CD4-positive, alpha-beta T cell (primary cell): ENCODE measurements around the gene SLC38A9. TPM values are rescaled to one million over a fixed set of nuclear protein-coding genes. Genes with fewer than 3 reads are reported as not detected.

Source experiments
- ATAC-seq: fragments of 200-7000 bp; cut with Tn5 transposase; one replicate; pipeline ENCODE4 v1.10.0; 2022; ENCODE audit warnings: mild to moderate bottlenecking; ENCODE audit not compliant: poor library complexity
- CTCF ChIA-PET: fragments of 350-600 bp; sonication (Branson Sonifier 250); formaldehyde crosslinking; loops from one replicate; lab custom pipeline; 2021; ENCODE audit warnings: antibody characterized with exemption, inconsistent platforms; lab: Charles Lee
- POLR2A ChIA-PET: fragments of 350-600 bp; sonication (Branson Sonifier 250); formaldehyde crosslinking; loops from one replicate; lab custom pipeline; 2021; ENCODE audit warnings: antibody characterized with exemption, inconsistent platforms; lab: Charles Lee
- DNase-seq, 14 experiments: peaks; one replicate each; pipeline ENCODE4 v3.0.0-alpha.2; 2013 to 2020; ENCODE audit warnings: mixed read lengths in 2 of 14
- H3K27ac ChIP-seq, 2 donors: one replicate each; pipeline versions ENCODE4 v1.5.1 to v1.7.0; 2013; ENCODE audit warnings: low read length in 2 of 2, low read depth in 1 of 2, mild to moderate bottlenecking in 1 of 2
- H3K27me3 ChIP-seq, 2 experiments: 1 replicate in 1 of 2; 2 replicates in 1 of 2; pipeline versions ENCODE4 v1.6.1 to v1.7.0; 2013; ENCODE audit warnings: low read length in 2 of 2, control low read depth in 1 of 2, mild to moderate bottlenecking in 1 of 2, moderate library complexity in 1 of 2; ENCODE audit not compliant: insufficient read depth in 2 of 2, control insufficient read depth in 1 of 2
- H3K36me3 ChIP-seq: one replicate; pipeline ENCODE4 v1.6.1; 2013; ENCODE audit warnings: low read length, control low read depth; ENCODE audit not compliant: insufficient read depth
- H3K4me1 ChIP-seq: one replicate; pipeline ENCODE4 v1.6.1; 2013; ENCODE audit warnings: low read length, control low read depth; ENCODE audit not compliant: insufficient read depth
- H3K4me3 ChIP-seq: one replicate; pipeline ENCODE4 v1.5.1; 2013; ENCODE audit warnings: mild to moderate bottlenecking, low read length, moderate library complexity
- H3K9me3 ChIP-seq, 2 experiments: 1 replicate in 1 of 2; 2 replicates in 1 of 2; pipeline versions ENCODE4 v1.6.1 to v1.7.0; 2013; ENCODE audit warnings: low read length in 2 of 2, mild to moderate bottlenecking in 2 of 2, control low read depth in 1 of 2, moderate library complexity in 1 of 2; ENCODE audit not compliant: control insufficient read depth in 1 of 2, insufficient read depth in 1 of 2
- H3K27ac Mint-ChIP-seq: one replicate; pipeline ENCODE4 v1.8.0; 2020; ENCODE audit warnings: mixed read lengths
- H3K27me3 Mint-ChIP-seq: one replicate; pipeline ENCODE4 v1.8.0; 2021; ENCODE audit warnings: mixed read lengths
- H3K36me3 Mint-ChIP-seq: one replicate; pipeline ENCODE4 v1.8.0; 2021; ENCODE audit warnings: low read depth, mixed read lengths
- H3K4me1 Mint-ChIP-seq: one replicate; pipeline ENCODE4 v1.8.0; 2021; ENCODE audit warnings: low read depth, mixed read lengths
- H3K4me3 Mint-ChIP-seq: one replicate; pipeline ENCODE4 v1.8.0; 2020; ENCODE audit warnings: mild to moderate bottlenecking, mixed read lengths
- H3K9me3 Mint-ChIP-seq: one replicate; pipeline ENCODE4 v1.8.0; 2020; ENCODE audit warnings: mixed read lengths
- intact Hi-C, 2 experiments: fragments of 100-400 bp; cut with DNase I in 1 of 2; cut with micrococcal nuclease in 1 of 2; formaldehyde crosslinking; loops; one replicate each; pipeline versions ENCODE4 v1.15.1 to v1.9.0; 2023 to 2025; cut with DNase I, micrococcal nuclease
- total RNA-seq, 174 experiments: library from RNA in 2 of 174; stranded (reverse) in 2 of 174; gene quantifications; one replicate each; pipeline ENCODE4 v1.2.3 and lab custom pipeline; 2021 to 2026
- TF ChIP-seq, protein P1 (sequence below): fragments of 200-600 bp; IDR thresholded peaks from one replicate; pipeline ENCODE4 v1.8.0; 2022; ENCODE audit warnings: antibody characterized with exemption, mild to moderate bottlenecking

Gene SLC38A9
- total RNA-seq, 2 experiments from 2014 or later, result 10.0 to 10.3 TPM

DNA sequence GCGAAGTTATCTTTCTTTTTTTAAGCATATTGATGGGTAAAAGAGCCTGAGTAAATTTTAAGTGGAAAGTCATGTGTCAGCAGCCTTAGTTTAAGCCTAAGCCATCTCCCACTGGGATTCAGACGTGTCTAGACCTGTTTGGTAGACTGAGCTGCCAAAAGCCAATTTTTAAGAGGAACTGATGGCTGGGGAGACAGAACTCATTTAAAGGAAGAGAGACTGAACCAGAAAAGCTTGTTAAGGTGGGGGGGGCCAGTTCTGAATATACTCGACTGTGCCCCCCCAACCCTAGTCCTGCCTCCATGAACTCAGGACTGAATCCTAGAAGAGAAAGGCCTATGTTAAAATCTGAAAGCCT lies 119.0 kb downstream of the SLC38A9 start:
- Mint-ChIP-seq H3K4me1 (peaks cover 8% of the 10 kb centered on the region), H3K4me3 (no peak overlapping the region), H3K27me3 (no peaks in the 10 kb centered on the region), H3K9me3 (no peaks in the 10 kb centered on the region), H3K36me3 (no peaks in the 10 kb centered on the region), H3K27ac (no peak overlapping the region)
- peaks cover 3% of the 10 kb centered on the region for H3K4me1 ChIP-seq
- no peaks in the 10 kb centered on the region for H3K36me3 ChIP-seq
- no peak overlapping the region for H3K4me3 ChIP-seq
- TF ChIP-seq, protein P1, sequence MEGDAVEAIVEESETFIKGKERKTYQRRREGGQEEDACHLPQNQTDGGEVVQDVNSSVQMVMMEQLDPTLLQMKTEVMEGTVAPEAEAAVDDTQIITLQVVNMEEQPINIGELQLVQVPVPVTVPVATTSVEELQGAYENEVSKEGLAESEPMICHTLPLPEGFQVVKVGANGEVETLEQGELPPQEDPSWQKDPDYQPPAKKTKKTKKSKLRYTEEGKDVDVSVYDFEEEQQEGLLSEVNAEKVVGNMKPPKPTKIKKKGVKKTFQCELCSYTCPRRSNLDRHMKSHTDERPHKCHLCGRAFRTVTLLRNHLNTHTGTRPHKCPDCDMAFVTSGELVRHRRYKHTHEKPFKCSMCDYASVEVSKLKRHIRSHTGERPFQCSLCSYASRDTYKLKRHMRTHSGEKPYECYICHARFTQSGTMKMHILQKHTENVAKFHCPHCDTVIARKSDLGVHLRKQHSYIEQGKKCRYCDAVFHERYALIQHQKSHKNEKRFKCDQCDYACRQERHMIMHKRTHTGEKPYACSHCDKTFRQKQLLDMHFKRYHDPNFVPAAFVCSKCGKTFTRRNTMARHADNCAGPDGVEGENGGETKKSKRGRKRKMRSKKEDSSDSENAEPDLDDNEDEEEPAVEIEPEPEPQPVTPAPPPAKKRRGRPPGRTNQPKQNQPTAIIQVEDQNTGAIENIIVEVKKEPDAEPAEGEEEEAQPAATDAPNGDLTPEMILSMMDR, result no peak
- no peaks in the 10 kb centered on the region for H3K9me3 ChIP-seq
- H3K27ac ChIP-seq, result no peak overlapping the region
- intact Hi-C loops, result no loop called here
- no peaks in the 10 kb centered on the region for H3K27me3 ChIP-seq
- ChIA-PET POLR2A (no interaction called here), CTCF (no interaction called here)
- ATAC-seq (no peak), DNase-seq (no peak)

DNA sequence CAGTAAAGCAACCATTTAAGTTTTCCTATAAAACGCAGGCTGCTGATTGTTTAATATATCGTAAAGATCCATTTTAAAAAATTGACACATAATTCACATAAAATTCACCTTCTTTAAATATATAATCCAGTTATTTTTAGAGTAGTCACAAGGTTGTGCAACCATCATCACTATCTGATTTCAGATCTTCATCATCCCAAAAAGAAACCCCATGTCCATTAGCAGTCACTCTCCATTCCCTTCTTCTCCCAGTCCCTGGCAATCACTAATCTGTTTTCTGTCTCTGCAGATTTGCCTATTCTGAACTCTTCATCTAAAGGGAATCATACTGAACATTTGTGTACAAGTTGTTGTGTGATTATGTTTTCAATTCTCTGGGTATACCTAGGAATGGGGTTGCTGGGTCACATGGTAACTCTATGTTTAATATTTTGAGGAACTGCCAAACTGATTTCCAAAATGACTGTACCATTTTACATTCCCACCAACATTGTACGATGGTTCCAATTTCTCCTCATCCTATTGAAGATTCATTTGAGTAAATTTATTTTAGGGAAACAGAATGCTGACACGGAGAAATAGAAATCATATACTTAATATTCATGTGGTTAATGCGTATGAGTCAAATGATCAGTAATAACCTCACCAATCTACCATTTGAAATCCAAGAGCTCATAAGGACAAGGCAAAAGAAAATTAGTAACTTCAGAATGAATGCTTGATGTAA lies 119.6 kb downstream of the SLC38A9 start:
- Mint-ChIP-seq H3K9me3 (no peaks in the 10 kb centered on the region), H3K4me1 (peaks cover 8% of the 10 kb centered on the region), H3K27me3 (no peaks in the 10 kb centered on the region), H3K4me3 (no peak overlapping the region), H3K36me3 (no peaks in the 10 kb centered on the region), H3K27ac (no peak overlapping the region)
- Histone ChIP-seq H3K4me1 (peaks cover 3% of the 10 kb centered on the region), H3K4me3 (no peak overlapping the region), H3K9me3 (no peaks in the 10 kb centered on the region), H3K36me3 (no peaks in the 10 kb centered on the region), H3K27me3 (no peaks in the 10 kb centered on the region), H3K27ac (no peak overlapping the region)
- DNase-seq (no peak), ATAC-seq (no peak)
- CTCF ChIA-PET, result no interaction called here
- intact Hi-C loops, result no loop called here
- POLR2A ChIA-PET, result no interaction called here
- TF ChIP-seq, protein P1, result no peak

DNA sequence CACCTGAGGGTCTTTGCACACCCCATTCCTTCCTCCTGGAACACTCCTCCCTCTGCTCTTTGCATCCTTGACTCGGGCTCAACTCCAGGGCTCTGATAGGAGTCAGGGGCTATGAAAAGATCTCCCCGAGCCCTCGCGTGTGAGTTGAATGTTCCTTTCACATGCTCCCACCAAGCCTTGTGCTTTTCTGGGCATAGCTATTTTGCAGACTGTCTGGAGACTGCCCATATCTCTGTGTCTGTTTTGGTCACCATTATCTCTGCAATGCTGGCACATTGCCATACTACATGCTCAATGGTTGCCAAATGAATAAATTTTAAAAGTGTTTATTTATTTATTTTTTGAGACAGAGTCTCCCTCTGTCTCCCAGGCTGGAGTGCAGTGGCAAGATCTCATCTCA lies 120.4 kb downstream of the SLC38A9 start:
- H3K9me3 ChIP-seq, result no peaks in the 10 kb centered on the region
- H3K27ac ChIP-seq, result no peak overlapping the region
- DNase-seq (no peak), ATAC-seq (no peak)
- no peaks in the 10 kb centered on the region for H3K27me3 Mint-ChIP-seq
- CTCF ChIA-PET, result no interaction called here
- TF ChIP-seq, protein P1, result no peak
- POLR2A ChIA-PET, result no interaction called here
- peaks cover 3% of the 10 kb centered on the region for H3K4me1 ChIP-seq
- intact Hi-C loops, result no loop called here
- no peaks in the 10 kb centered on the region for H3K27me3 ChIP-seq
- H3K4me1 Mint-ChIP-seq, result peaks cover 8% of the 10 kb centered on the region
- no peak overlapping the region for H3K27ac Mint-ChIP-seq
- H3K36me3 ChIP-seq, result no peaks in the 10 kb centered on the region
- H3K4me3 Mint-ChIP-seq, result no peak overlapping the region
- no peaks in the 10 kb centered on the region for H3K9me3 Mint-ChIP-seq
- H3K4me3 ChIP-seq, result no peak overlapping the region
- no peaks in the 10 kb centered on the region for H3K36me3 Mint-ChIP-seq
